ENCODE measurements around the gene ZER1. TPM values are rescaled to one million over a fixed set of nuclear protein-coding genes. Genes with fewer than 3 reads are reported as not detected.
"Not testable (repeated sequence)": the region's sequence is repeated elsewhere in the genome, so short reads cannot be mapped to it uniquely, and the experiment has no call there.

ZER1 gene
- total and polyA plus RNA-seq, 2 donors, result 15.9 to 51.8 TPM

- Histone ChIP-seq H3K4me3 (ENCODE audit: low read depth, low read length) (no peak overlapping the region), H3K4me1 (ENCODE audit: insufficient read depth) (no peaks in the 10 kb centered on the region), H3K27ac (ENCODE audit: low read depth) (no peak overlapping the region), H3K36me3 (ENCODE audit: insufficient read depth) (peaks cover 3% of the 10 kb centered on the region)
- WGBS, result 68% methylated on average over 8 of the region's 8 CpGs
- DNase-seq (ENCODE audit: extremely low spot score), result no peak
Measured at GRCh38 chr9:128696923-128697707, 74.6 kb downstream of the ZER1 start.

DNA sequence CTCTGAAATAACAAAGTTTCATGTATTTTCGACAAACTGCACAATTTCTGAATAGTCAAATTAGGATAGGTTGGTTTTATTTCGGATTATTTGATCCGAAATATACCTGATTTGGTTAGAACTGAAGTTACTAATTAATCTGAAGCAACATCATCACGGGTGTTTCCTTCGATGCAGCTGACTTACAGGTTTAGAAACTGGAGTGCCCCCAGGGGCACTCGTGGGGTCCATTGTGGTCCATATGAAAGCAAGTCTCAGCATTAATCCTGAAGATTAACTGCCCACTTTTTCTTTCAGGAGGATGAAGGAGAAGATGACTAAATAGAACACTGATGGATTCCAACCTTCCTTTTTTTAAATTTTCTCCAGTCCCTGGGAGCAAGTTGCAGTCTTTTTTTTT lies 77.4 kb downstream of the ZER1 start:
- H3K27ac ChIP-seq (ENCODE audit: low read depth), result no peak overlapping the region
- H3K36me3 ChIP-seq (ENCODE audit: insufficient read depth), result peaks cover 3% of the 10 kb centered on the region
- no peaks in the 10 kb centered on the region for H3K4me1 ChIP-seq (ENCODE audit: insufficient read depth)
- no peak for DNase-seq (ENCODE audit: extremely low spot score)
- 81% methylated on average over 6 of the region's 6 CpGs for WGBS
- no peak overlapping the region for H3K4me3 ChIP-seq (ENCODE audit: low read depth, low read length)

GRCh38 chr9:128693738-128694137 lies 78.0 kb downstream of the ZER1 start:
- H3K27ac ChIP-seq (ENCODE audit: low read depth); DNase-seq (ENCODE audit: extremely low spot score); H3K4me3 ChIP-seq (ENCODE audit: low read depth, low read length); H3K4me1 ChIP-seq (ENCODE audit: insufficient read depth); H3K36me3 ChIP-seq (ENCODE audit: insufficient read depth): not testable (repeated sequence)
- WGBS, result 81% methylated on average over 3 of the region's 3 CpGs

GRCh38 chr9:128690684-128691034 lies 81.1 kb downstream of the ZER1 start:
- H3K4me3 ChIP-seq (ENCODE audit: low read depth, low read length), result peak overlapping the region; percentile 99
- no peak overlapping the region for H3K27ac ChIP-seq (ENCODE audit: low read depth)
- H3K4me1 ChIP-seq (ENCODE audit: insufficient read depth), result no peaks in the 10 kb centered on the region
- 13% methylated on average over 5 of the region's 5 CpGs for WGBS
- no peak for DNase-seq (ENCODE audit: extremely low spot score)
- H3K36me3 ChIP-seq (ENCODE audit: insufficient read depth), result no peaks in the 10 kb centered on the region

DNA sequence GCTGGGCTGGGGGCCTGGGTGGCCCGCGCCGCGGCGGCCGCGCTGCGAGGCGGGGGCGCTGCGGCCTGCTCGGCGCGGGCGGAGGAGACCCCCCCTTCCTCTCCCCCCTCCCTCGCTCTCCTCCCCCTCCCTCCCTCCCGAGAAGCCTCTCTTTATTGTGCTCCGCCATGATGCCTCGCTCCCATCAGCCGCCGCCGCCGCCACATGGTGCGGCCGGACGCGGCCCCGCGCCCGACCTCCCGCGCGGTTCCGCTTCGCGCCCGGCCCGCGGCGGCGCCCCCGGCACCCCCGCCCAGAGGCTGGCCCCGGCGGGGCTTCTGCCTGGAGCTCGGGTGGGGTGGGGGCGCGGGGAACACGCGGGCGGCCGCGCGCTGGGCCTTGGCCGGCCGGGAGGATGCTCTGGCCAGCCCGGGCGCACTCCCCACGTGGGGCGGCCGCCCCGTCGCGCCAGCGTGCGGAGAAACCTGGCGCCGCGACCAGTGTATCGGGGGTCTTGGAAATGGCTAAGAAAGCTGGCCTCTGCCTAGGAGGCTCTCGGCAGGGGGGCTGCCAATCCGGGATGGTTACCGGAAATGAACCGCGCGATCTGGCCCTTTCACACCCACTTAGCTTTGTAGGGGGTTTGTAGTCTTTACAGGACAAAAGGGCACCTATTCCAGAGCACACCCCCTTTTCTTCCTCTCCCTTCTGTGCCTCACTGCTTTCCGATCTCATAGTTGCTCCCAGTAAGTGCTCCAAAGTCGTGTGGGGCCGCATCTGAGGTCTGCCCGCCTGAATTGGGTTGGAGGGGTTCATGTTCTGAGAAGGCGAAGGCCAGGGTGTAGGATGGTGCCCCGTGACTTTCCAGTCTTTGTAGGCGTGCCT lies 81.7 kb downstream of the ZER1 start:
- H3K4me3 ChIP-seq (ENCODE audit: low read depth, low read length), result peak overlapping the region; percentile 99
- H3K27ac ChIP-seq (ENCODE audit: low read depth), result peak overlapping the region; percentile 58
- WGBS, result under 1% methylated on average over 81 of the region's 83 CpGs
- H3K4me1 ChIP-seq (ENCODE audit: insufficient read depth), result no peaks in the 10 kb centered on the region
- DNase-seq (ENCODE audit: extremely low spot score), result no peak
- no peaks in the 10 kb centered on the region for H3K36me3 ChIP-seq (ENCODE audit: insufficient read depth)

DNA sequence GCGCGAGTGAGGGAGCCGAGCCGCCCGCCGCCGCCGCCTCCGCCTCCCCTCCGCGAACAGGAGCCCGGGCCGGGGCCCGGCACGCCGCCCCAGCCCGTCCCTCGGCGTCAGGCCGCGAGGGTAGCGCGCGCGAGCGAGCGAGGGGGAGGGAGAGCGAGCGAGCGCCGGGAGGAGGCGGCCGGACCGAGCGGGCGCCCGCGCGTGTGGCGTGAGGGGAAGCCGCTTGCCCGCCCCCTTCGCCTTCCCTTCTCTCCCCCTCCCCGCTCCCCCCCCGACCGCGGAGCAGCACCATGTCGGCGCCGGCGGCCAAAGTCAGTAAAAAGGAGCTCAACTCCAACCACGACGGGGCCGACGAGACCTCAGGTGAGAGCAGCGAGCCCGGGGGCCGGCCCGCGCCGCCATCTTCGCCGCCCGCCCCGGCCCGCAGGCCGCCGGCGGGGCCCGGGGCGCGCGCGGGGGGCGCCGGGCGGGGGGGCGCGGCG lies 82.4 kb downstream of the ZER1 start:
- peak overlapping the region; percentile 97 for H3K27ac ChIP-seq (ENCODE audit: low read depth)
- no peaks in the 10 kb centered on the region for H3K36me3 ChIP-seq (ENCODE audit: insufficient read depth)
- peak overlapping the region; percentile 99 for H3K4me3 ChIP-seq (ENCODE audit: low read depth, low read length)
- no peaks in the 10 kb centered on the region for H3K4me1 ChIP-seq (ENCODE audit: insufficient read depth)
- DNase-seq (ENCODE audit: extremely low spot score), result no peak
- under 1% methylated on average over 74 of the region's 80 CpGs for WGBS

GRCh38 chr9:128688501-128689292 lies 83.0 kb downstream of the ZER1 start, which contains the start of gene SET:
SET (plus strand) TSS chr9:128689222; CDS start chr9:128689583, 361 bp downstream.
- 2% methylated on average over 87 of the region's 93 CpGs for WGBS
- H3K27ac ChIP-seq (ENCODE audit: low read depth), result peak within 1 kb of the TSS; percentile 97
- peak within 1 kb of the TSS; percentile 99 for H3K4me3 ChIP-seq (ENCODE audit: low read depth, low read length)
- DNase-seq (ENCODE audit: extremely low spot score), result peak; percentile 78
- H3K36me3 ChIP-seq (ENCODE audit: insufficient read depth), result no peaks in the 10 kb centered on the region
- no peaks in the 10 kb centered on the region for H3K4me1 ChIP-seq (ENCODE audit: insufficient read depth)

DNA sequence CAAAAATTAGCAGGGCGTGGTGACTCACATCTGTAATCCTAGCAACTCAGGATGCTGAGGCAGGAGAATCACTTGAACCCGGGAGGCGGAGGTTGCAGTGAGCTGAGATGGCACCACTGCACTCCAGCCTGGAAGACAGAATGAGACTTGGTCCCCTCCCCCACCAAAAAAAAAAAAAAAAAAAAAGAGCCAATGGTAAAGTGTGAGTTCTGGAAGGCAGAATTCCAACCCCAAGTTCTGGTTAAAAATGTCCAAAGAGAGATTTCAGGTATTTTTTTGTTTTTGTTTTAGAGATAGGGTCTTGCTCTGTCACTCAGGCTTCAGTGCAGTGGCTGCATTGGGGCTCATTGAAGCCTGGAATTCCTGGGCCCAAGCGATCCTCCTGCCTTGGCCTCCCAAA lies 84.3 kb downstream of the ZER1 start:
- no peak overlapping the region for H3K27ac ChIP-seq (ENCODE audit: low read depth)
- 96% methylated on average over 4 of the region's 4 CpGs for WGBS
- no peaks in the 10 kb centered on the region for H3K4me1 ChIP-seq (ENCODE audit: insufficient read depth)

DNA sequence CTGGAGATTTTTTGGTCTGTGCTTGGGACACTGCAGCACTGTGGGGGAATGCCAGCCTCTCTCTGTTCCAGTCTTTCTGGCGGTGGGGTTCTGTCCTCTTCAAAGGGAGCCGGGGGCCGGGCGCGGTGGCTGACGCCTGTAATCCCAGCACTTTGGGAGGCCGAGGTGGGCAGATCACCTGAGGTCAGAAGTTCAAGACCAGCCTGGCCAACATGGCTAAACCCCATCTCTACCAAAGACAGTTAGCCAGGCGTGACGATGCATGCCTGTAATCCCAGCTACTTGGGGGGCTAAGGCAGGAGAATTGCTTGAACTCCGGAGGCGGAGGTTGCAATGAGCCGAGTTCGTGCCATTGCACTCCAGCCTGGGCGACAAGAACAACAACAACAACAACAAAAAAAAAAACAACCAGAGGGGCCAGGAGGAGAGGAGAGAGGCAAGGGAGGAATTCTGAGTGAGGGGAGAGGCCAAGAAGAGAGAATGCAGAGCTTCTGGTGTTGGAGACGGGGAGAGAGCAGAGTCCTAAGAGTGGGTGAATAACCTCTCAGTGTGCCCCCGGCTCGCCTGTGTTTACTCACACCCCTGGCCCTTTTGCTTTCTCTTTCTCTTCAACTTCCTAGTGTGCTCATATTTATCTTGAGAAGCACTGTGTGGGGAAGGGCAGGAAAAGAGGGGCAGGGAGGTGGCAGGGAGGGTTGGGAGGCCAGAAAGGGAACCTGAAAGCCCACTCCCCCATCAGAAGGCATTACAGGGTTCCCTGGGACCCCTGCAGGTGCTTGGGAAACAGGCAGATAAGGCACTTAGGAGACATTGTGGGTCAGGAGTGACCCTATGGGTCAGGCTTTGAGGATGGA lies 85.9 kb downstream of the ZER1 start:
- WGBS, result 73% methylated on average over 17 of the region's 17 CpGs
- DNase-seq (ENCODE audit: extremely low spot score), result no peak
- H3K4me3 ChIP-seq (ENCODE audit: low read depth, low read length), result no peak overlapping the region

More for the DNA sequence above, 84.3 kb downstream of the ZER1 start:
- Histone ChIP-seq H3K4me3 (ENCODE audit: low read depth, low read length) (no peak overlapping the region), H3K36me3 (ENCODE audit: insufficient read depth) (no peaks in the 10 kb centered on the region)
- DNase-seq (ENCODE audit: extremely low spot score), result no peak

DNA sequence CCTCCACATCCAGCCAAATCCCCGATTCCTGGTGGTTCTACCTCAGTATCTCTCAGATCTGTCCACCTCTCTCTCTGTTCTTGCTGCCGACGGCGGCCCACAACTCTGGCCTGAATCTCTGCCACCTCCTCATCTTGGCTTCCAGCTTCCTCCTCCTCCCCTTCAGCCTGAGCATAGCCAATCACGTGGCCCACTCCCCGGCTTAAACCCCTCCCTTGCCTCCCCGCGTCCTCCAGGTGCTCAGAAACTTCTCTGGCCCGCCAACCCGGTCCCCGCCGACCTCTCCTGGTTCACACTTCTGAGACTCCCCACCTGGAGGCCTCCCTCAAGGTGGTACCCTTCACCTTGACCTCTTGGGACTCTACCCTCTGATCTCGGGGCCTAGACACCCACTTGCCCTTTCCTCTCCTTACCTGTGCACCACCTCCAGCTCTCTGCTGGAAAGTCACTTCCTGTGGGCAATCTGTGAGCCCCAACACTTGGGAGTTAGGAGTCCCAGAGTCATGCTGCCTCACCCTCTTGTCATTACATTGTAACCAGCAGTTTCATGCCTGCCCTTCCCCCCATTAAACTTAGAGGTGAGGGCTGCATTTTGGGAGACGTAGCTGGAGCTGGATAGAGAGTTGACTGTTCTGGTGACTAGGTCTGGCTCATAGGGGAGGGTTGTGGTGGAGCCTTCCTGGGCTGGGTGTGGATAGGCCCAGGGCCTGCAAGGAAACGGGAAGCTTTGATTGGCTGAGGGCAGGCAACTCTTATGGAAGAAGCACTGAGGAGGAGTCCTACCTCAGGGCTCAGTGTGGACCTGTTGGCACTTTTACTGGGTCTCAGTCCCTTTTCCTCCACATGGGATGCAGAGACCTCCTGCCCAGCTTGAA lies 87.2 kb downstream of the ZER1 start:
- peak overlapping the region; percentile 58 for H3K4me3 ChIP-seq (ENCODE audit: low read depth, low read length)
- H3K4me1 ChIP-seq (ENCODE audit: insufficient read depth), result no peaks in the 10 kb centered on the region
- 13% methylated on average over 15 of the region's 15 CpGs for WGBS
- H3K27ac ChIP-seq (ENCODE audit: low read depth), result peak overlapping the region; percentile 84
- DNase-seq (ENCODE audit: extremely low spot score), result peak; percentile 72
- no peaks in the 10 kb centered on the region for H3K36me3 ChIP-seq (ENCODE audit: insufficient read depth)

More for the DNA sequence above, 85.9 kb downstream of the ZER1 start:
- peak overlapping the region; percentile 89 for H3K27ac ChIP-seq (ENCODE audit: low read depth)
- H3K36me3 ChIP-seq (ENCODE audit: insufficient read depth), result no peaks in the 10 kb centered on the region
- no peaks in the 10 kb centered on the region for H3K4me1 ChIP-seq (ENCODE audit: insufficient read depth)

DNA sequence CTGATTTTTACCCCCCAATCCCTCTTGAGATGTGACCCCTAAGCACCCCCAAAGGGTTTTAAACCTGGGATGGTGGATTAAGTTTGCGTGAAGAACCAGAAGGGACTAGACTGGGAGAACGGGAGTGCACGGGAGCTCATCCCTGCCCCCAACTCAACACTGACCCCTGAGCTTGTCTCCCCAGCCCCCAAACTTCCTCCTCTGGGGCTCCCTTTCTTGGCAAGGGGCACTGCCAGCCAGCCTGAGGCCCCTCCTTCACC lies 87.7 kb downstream of the ZER1 start:
- no peak for DNase-seq (ENCODE audit: extremely low spot score)
- Histone ChIP-seq H3K36me3 (ENCODE audit: insufficient read depth) (no peaks in the 10 kb centered on the region), H3K4me3 (ENCODE audit: low read depth, low read length) (peak overlapping the region; percentile 58), H3K27ac (ENCODE audit: low read depth) (peak overlapping the region; percentile 84), H3K4me1 (ENCODE audit: insufficient read depth) (no peaks in the 10 kb centered on the region)
- under 1% methylated on average over 3 of the region's 3 CpGs for WGBS

Measured in urinary bladder (tissue), 4 donors.